T-helper 2 cell (primary cell): ENCODE results near the gene BANK1.

Source experiments
- DNase-seq, 5 experiments: peaks; one replicate each; pipeline versions ENCODE4 v3.0.0 to v3.0.0-alpha.2; 2012 to 2022

The BANK1 gene

DNA sequence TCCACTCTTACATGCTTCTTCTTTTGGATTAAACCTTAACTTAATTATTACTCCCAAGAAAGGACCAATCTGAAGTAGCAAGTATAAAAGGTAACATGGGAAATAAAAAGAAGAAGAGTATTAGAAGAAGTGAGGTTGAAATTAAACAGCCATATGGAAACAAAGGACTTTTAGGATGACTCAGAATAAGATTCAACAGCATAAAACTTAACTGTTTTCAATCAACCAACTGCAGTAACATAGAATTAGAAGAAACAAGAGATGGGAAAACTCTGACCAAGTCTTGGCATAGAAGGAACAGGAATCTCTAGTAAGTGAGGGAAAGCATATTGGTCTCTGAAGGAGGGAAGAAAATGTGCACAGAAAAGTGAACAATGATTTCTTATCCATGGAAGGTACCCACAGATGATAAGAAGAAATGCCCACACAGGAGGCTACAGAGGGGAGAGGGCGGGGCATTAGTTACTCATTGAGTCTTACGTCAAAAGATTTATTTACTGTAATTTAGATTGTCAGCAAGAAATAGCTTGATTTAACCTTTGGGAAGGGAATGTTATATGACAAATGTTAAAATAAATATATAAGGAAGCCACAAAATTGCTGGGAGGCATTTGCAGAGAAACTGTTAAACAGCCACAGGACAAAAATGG lies 177.3 kb downstream of the BANK1 start:
- no peak for DNase-seq

GRCh38 chr4:101968364-101968763 lies 177.8 kb downstream of the BANK1 start:
- no peak for DNase-seq

GRCh38 chr4:101969965-101970364 lies 179.4 kb downstream of the BANK1 start:
- DNase-seq: no peak

GRCh38 chr4:101970547-101971155 lies 180.1 kb downstream of the BANK1 start:
- no peak for DNase-seq

GRCh38 chr4:101972791-101973190 lies 182.3 kb downstream of the BANK1 start:
- peak in 1 of 5 experiments; percentile 2 for DNase-seq

DNA sequence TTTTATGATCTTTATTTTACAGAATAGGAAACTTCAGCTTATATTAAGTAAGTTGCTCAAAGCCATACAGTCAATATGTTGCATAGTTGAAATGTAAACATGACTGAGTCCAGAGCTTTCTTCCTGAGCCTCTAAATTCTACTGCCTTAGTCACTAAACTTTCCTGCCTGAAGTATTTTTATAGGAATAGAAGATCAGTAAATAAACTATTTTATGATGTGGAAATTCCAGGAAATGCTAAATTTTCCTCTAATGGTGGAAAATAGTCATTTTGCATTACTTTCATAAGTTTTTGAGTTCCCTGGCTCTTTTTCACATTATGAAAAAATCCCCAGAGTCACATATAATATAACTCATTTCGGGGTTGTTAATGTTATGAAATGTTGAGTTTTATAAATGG lies 182.8 kb downstream of the BANK1 start:
- DNase-seq: no peak

- no peak for DNase-seq
Measured at GRCh38 chr4:101977076-101977475, 186.5 kb downstream of the BANK1 start.

DNA sequence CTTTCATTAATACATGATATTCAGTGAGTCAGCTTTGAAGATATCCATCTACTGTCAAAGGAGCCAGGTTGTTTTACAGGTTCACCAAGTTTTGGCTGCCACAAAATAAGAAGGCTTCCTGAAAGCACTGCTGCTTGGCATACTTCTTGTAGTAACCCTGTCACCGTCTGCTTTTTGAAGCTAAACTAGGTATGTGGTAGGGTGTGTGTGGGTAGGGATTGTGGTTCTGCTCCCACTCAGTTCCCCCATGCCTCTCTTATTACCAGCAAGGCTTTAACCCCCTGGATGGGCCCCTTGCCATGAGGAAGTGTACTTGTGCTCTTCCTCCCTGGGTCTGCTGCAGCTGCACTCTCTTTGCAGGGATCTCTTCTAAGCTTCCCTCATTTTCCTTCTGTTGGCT lies 191.2 kb downstream of the BANK1 start:
- DNase-seq: no peak

DNA sequence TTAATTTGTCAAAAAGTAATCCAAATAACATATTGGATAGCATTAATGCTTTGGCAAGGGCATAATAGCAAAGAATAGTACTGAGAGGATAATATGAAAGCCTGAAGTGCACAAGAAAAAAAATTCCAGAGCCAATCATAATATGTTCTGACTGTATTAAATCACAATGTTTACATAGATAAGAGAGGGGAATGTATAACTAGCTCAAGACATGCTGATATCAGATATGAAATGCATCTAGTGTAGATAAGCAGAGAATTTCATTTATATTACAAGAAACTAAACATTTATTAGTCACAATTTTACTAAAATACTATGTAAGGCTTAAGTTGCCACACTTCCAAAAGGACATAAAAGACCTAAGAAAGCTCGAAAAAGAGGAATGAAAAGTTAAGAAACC lies 193.3 kb downstream of the BANK1 start:
- no peak for DNase-seq

GRCh38 chr4:101987623-101988243 lies 197.2 kb downstream of the BANK1 start:
- no peak for DNase-seq

DNA sequence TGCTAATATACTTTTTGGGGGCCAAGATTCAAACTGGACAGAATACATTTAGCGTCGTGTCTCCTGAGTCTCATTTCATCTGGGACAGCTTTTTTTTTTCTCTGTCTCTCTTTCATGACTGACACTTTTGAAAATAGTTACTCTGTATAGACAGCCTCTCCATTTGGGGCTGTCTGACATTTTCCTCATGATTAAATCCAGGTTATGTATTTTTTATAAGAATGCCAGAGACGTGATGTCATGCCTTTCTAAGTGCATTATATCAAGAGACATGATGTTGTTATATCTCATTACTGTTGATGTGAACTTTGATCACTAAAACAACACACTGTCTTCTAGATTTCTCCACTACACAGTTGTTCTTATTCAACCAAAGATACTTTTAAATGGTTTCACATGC lies 199.0 kb downstream of the BANK1 start:
- DNase-seq: no peak

- no peak for DNase-seq
Measured at GRCh38 chr4:101992446-101992845, 201.9 kb downstream of the BANK1 start.

DNA sequence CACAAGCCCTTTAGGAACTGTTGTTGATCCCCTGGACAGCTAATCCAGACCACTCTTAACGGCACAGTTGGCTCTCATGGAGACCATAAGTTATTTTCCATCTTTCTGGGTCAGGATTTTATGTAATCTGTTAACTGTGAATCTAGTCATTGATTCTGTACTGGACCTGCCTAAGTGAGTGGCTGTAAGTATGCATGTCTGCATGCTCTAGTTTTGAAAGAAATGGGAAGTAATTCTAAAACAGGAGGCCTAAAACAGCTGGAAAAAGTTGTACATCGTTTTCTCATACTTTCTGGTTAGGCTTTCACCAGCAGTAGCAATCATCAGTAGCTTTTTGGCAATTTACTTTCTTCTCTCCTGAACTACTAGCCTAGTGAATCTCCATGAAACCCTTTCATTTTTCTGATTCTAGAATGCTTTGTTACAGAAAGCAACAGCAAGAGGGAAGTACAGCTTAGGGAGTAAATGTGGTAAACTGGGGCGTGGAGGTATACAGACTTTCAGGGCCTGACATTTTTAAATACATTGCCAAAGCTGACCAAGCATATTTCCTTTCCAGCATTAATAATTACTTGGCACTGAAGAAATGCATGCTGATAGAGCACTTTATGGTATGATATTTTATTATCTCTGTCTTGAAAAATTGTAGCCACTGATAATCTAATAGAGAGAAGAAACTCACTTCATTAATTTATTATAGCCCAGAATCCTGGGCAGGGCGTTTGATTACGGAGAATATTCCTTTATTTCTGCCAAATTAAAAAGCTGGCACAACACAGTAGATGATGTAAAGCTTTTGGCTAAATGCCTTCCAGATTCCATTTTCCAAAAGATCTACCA lies 202.7 kb downstream of the BANK1 start:
- no peak for DNase-seq

- DNase-seq: no peak
Measured at GRCh38 chr4:101993842-101994775, 203.6 kb downstream of the BANK1 start.

DNA sequence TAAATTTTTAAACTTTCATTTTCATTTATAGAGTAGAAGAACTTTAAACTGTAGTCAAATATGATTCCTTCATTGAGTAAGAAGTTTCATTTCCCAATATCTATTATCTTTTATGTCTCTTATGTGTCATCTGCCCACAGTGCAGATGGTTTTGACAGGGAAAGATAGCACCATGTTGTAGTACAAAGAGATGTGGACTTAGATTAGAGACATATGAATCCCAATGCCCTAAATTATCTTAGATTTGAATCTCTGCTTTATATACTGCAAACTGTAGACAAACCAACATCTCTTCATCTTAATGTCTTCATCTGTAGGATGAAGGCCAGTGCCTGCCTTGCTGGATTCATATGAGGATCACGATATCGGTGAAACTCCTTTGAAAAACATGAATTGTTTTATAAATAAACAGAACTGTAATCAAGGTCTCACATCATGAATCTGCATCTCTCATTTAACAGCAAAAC lies 217.5 kb downstream of the BANK1 start:
- DNase-seq: peak in 1 of 5 experiments; percentile 58

- DNase-seq: no peak
Measured at GRCh38 chr4:102008711-102009110, 218.2 kb downstream of the BANK1 start.

- DNase-seq: no peak
Measured at GRCh38 chr4:102022343-102022742, 231.8 kb downstream of the BANK1 start.

- no peak for DNase-seq
Measured at GRCh38 chr4:102027961-102028360, 237.4 kb downstream of the BANK1 start.

DNA sequence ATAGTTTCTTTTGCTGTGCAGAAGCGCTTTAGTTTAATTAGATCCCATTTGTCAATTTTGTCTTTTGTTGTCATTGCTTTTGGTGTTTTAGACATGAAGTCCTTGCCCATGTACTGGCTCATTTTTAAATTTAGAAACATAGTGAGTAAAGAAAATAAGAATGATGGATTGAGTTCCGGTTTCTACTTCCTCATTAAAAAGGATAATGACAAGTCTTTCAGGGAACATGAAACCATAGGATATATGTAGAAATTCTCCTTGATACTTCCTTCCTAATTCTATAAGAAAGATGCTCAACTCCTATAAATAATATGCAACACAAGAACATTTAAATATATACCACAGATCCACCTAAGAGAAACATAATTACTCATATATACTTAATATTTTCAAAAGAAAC lies 240.9 kb downstream of the BANK1 start:
- DNase-seq: no peak

DNA sequence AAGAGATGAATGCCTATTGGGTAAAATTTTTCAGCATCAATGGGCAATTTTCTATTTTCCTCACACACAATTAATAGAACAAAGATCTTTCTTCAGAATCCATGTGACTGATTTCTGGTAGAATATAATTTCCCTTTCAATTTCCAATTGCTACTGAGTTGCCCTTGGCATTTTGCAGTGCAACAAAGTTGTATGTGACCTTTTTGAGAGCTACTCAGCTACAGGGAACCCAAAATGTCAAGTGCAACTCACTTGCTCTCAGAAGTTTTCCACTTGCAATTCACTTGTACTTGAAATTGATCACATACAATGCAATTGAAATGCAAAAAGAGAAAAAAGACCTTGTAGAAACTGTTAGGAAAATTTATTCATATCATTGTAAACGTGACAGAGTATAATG lies 245.5 kb downstream of the BANK1 start:
- DNase-seq: no peak

DNA sequence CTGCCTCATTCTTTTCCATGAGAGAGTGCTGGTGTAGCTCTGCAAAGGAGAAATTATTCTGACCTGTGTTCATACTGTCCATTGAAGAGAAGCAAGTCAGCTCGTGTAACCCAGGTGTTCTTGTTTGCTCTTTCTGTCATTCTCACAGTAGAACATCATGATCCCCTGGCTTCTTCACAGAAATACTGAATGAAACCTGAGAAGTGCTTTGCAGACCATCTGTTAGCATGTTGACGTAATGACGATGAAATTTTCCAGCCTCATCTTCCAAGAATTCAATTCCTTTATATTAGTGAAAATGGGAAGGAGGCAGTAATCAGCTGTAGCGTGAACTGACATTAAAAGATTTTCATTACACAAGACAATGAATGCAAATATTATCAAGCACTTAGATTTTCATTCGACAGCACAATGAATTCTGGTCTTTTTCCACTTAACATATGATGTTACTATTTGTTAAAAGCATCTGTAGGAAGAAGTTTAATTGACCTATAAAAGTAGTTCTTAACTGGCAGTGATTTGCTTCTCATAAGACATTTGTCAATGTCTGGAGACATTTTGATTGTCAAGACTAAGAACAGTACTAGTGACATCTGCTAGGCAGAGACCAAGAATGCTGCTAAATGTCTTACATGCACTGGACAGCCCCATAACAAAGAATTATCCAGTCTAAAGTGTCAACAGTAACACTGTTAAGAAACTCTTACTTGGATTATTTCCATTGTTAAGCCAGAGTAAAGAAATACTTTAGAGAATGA lies 246.3 kb downstream of the BANK1 start:
- no peak for DNase-seq
